ENCODE results near the gene SLC35E3. TPM values are rescaled to one million over a fixed set of nuclear protein-coding genes. Genes with fewer than 3 reads are reported as not detected.

The SLC35E3 gene
- total and polyA plus RNA-seq, 2 experiments from 2014 or later = 5.5 to 13.8 TPM

DNA sequence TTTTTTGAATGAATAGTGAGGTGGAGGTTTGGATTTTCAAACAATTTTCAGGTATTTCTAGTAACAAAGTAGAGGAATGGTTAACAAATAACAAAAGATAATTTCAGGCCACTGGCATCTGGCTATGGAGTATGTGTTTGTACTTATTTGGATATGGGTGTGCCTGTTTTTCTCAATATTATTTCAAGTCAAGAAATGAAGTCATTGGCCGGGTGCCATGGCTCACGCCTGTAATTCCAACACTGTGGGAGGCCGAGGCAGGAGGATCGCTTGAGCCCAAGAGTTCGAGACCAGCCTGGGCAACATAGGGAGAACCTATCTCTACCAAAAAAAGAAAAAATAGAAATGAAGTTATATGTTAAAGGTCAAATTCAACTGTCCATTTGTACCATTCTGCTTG is 13.9 kb downstream of the SLC35E3 start:
- no peak overlapping the region for H3K27ac ChIP-seq (ENCODE audit: low read depth)
- H3K36me3 Mint-ChIP-seq (ENCODE audit: low read depth) = peaks cover 46% of the 10 kb centered on the region
- no peak for ATAC-seq
- no peaks in the 10 kb centered on the region for H3K79me2 ChIP-seq (replicated peaks; ENCODE audit: insufficient read depth)
- 0 out of 3 replicates have a peak, but pooled peaks cover 5% of the 10 kb centered on the region for H3K4me1 Mint-ChIP-seq
- no peak overlapping the region for H3K27ac Mint-ChIP-seq
- 0 out of 2 replicates have a peak, but pooled peaks cover 6% of the 10 kb centered on the region for H4K20me1 ChIP-seq (replicated peaks; ENCODE audit: insufficient read depth)
- H3K4me2 ChIP-seq = no peak overlapping the region
- H3K4me3 ChIP-seq = no peak overlapping the region
- no peaks in the 10 kb centered on the region for H3K9me3 Mint-ChIP-seq
- H3K4me3 Mint-ChIP-seq = no peak overlapping the region
- DNase-seq (ENCODE audit: low spot score) = no peak
- no peak overlapping the region for H2AFZ ChIP-seq
- no peaks in the 10 kb centered on the region for H3K27me3 ChIP-seq (ENCODE audit: insufficient read depth)
- no peaks in the 10 kb centered on the region for H3K4me1 ChIP-seq (ENCODE audit: insufficient read depth)
- no peaks in the 10 kb centered on the region for H3K9me2 ChIP-seq (ENCODE audit: insufficient read depth)
- peaks cover 26% of the 10 kb centered on the region; the same call in 1 of the 2 replicates for H3K36me3 ChIP-seq (ENCODE audit: insufficient read depth)
- no peak for TF ChIP-seq ZNF114 (CRISPR knock-in tag; IDR thresholded peaks at IDR 0.05)
- no peak for TF ChIP-seq EZH2 (IDR thresholded peaks at IDR 0.05; ENCODE audit: low read depth, unreplicated experiment)
- TF ChIP-seq, protein P1, sequence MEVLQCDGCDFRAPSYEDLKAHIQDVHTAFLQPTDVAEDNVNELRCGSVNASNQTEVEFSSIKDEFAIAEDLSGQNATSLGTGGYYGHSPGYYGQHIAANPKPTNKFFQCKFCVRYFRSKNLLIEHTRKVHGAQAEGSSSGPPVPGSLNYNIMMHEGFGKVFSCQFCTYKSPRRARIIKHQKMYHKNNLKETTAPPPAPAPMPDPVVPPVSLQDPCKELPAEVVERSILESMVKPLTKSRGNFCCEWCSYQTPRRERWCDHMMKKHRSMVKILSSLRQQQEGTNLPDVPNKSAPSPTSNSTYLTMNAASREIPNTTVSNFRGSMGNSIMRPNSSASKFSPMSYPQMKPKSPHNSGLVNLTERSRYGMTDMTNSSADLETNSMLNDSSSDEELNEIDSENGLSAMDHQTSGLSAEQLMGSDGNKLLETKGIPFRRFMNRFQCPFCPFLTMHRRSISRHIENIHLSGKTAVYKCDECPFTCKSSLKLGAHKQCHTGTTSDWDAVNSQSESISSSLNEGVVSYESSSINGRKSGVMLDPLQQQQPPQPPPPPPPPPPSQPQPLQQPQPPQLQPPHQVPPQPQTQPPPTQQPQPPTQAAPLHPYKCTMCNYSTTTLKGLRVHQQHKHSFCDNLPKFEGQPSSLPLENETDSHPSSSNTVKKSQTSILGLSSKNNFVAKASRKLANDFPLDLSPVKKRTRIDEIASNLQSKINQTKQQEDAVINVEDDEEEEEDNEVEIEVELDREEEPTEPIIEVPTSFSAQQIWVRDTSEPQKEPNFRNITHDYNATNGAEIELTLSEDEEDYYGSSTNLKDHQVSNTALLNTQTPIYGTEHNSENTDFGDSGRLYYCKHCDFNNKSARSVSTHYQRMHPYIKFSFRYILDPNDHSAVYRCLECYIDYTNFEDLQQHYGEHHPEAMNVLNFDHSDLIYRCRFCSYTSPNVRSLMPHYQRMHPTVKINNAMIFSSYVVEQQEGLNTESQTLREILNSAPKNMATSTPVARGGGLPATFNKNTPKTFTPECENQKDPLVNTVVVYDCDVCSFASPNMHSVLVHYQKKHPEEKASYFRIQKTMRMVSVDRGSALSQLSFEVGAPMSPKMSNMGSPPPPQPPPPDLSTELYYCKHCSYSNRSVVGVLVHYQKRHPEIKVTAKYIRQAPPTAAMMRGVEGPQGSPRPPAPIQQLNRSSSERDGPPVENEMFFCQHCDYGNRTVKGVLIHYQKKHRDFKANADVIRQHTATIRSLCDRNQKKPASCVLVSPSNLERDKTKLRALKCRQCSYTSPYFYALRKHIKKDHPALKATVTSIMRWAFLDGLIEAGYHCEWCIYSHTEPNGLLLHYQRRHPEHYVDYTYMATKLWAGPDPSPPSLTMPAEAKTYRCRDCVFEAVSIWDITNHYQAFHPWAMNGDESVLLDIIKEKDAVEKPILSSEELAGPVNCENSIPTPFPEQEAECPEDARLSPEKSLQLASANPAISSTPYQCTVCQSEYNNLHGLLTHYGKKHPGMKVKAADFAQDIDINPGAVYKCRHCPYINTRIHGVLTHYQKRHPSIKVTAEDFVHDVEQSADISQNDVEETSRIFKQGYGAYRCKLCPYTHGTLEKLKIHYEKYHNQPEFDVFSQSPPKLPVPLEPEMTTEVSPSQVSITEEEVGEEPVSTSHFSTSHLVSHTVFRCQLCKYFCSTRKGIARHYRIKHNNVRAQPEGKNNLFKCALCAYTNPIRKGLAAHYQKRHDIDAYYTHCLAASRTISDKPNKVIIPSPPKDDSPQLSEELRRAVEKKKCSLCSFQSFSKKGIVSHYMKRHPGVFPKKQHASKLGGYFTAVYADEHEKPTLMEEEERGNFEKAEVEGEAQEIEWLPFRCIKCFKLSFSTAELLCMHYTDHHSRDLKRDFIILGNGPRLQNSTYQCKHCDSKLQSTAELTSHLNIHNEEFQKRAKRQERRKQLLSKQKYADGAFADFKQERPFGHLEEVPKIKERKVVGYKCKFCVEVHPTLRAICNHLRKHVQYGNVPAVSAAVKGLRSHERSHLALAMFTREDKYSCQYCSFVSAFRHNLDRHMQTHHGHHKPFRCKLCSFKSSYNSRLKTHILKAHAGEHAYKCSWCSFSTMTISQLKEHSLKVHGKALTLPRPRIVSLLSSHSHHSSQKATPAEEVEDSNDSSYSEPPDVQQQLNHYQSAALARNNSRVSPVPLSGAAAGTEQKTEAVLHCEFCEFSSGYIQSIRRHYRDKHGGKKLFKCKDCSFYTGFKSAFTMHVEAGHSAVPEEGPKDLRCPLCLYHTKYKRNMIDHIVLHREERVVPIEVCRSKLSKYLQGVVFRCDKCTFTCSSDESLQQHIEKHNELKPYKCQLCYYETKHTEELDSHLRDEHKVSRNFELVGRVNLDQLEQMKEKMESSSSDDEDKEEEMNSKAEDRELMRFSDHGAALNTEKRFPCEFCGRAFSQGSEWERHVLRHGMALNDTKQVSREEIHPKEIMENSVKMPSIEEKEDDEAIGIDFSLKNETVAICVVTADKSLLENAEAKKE (CRISPR knock-in tag; IDR thresholded peaks at IDR 0.05) = no peak
- peaks cover 1% of the 10 kb centered on the region for H3K27me3 Mint-ChIP-seq (ENCODE audit: insufficient read depth, low read depth, poor library complexity)
- no peaks in the 10 kb centered on the region for H3F3A ChIP-seq (replicated peaks; ENCODE audit: low read depth)

DNA sequence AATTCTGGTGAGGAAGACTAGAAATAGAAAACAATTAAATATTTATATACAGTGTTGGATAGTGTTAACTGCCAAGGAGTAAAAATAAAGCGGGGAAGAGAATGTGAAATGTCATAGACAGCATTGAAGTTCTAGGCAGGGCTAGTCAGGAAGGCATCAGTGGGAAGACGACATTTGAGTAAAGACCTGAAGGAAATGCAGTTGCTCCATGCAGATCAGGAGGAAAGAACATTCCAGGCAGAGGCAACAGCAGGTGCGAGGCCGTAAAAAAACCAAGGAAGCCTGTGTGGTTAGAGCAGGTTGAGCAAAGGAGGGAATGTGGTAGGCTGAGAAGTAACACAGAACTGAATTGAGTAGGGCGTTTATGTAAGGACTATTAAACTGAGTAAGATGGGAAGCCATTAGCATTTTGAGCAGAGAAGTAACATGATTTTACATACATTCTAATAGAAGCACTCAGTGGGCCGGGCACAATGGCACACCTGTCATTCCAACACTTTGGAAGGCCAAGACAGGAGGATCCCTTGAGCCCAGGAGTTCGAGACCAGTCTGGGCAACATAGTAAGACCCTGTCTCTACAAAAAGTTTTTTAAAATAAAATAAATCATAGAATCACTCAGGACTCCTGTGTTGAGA is 14.9 kb downstream of the SLC35E3 start:
- no peak overlapping the region for H3K27ac Mint-ChIP-seq
- peaks cover 1% of the 10 kb centered on the region for H3K27me3 Mint-ChIP-seq (ENCODE audit: insufficient read depth, low read depth, poor library complexity)
- ATAC-seq (no peak), DNase-seq (ENCODE audit: low spot score) (no peak)
- H3K36me3 Mint-ChIP-seq (ENCODE audit: low read depth) = peaks cover 41% of the 10 kb centered on the region
- H2AFZ ChIP-seq = no peak overlapping the region
- no peaks in the 10 kb centered on the region for H3K9me2 ChIP-seq (ENCODE audit: insufficient read depth)
- H3K79me2 ChIP-seq (replicated peaks; ENCODE audit: insufficient read depth) = no peaks in the 10 kb centered on the region
- H4K20me1 ChIP-seq (replicated peaks; ENCODE audit: insufficient read depth) = 0 out of 2 replicates have a peak, but pooled peaks cover 6% of the 10 kb centered on the region
- no peak overlapping the region for H3K4me3 Mint-ChIP-seq
- H3K4me3 ChIP-seq = no peak overlapping the region
- no peaks in the 10 kb centered on the region for H3K27me3 ChIP-seq (ENCODE audit: insufficient read depth)
- peaks cover 18% of the 10 kb centered on the region; the same call in 1 of the 2 replicates for H3K36me3 ChIP-seq (ENCODE audit: insufficient read depth)
- H3K4me1 ChIP-seq (ENCODE audit: insufficient read depth) = no peaks in the 10 kb centered on the region
- no peaks in the 10 kb centered on the region for H3K9me3 Mint-ChIP-seq
- no peak overlapping the region for H3K4me2 ChIP-seq
- H3K27ac ChIP-seq (ENCODE audit: low read depth) = no peak overlapping the region
- H3K4me1 Mint-ChIP-seq = 0 out of 3 replicates have a peak, but pooled peaks cover 5% of the 10 kb centered on the region
- H3F3A ChIP-seq (replicated peaks; ENCODE audit: low read depth) = no peaks in the 10 kb centered on the region
- TF ChIP-seq CREB1 (CRISPR knock-in tag; IDR thresholded peaks at IDR 0.05; ENCODE audit: low read depth) = no peak
- TF ChIP-seq ZNF114 (CRISPR knock-in tag; IDR thresholded peaks at IDR 0.05) = no peak
- TF ChIP-seq, protein P1 (CRISPR knock-in tag; IDR thresholded peaks at IDR 0.05) = no peak

All from GM23338 (cell line).